HG03139 (cell line): ENCODE results near the gene GAB3.
"Not testable (repeated sequence)": the region's sequence is repeated elsewhere in the genome, so short reads cannot be mapped to it uniquely, and the experiment has no call there.

Experiments
- ATAC-seq: cut with Tn5 transposase; IDR thresholded peaks from one replicate; pipeline ENCODE4 v1.9.1; 2021; ENCODE audit not compliant: unreplicated experiment

GAB3 gene

GRCh38 chrX:154721155-154721554 is 29.7 kb downstream of the GAB3 start:
- no peak for ATAC-seq

DNA sequence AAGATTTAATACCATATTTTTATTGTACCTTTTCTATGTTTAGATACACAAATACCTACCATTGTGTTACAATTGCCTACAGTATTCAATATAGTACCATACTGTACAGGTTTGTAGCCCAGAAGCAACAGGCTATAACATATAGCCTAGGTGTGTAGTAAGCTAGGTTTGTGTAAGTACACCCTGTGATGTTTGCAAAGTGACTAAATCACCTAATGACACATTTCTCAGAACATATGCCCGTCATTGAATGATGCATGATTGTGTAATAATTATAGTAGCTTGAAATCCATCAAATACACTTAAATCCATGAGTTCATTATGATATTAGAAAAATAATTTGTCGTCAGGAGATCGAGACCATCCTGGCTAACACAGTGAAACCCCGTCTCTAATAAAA is 30.8 kb downstream of the GAB3 start:
- no peak for ATAC-seq

DNA sequence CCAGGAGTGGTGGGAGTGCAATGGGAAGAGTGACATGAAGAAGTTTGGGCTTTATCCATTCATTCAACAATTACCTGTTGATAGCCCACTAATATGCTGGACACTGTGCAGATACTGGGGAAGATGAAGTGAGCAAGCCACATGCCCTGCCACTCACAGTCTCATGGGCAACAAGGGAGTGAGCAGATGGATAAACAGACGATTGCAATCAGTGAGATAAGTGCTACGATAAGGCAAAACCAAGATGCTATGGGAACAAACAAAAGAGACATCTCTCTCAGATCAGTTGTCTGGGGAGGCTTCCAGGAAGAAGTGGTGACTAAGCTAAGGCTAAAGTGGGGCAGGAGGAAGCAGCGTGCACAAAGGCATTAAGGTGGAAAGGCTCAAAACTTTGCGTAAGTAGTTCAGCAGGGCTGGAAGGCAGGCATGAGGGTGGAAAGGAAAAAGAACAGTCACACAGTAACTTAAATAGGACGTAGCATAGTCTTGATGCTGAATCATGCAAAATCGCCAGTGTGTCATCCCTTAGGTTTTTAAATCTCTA is 31.7 kb downstream of the GAB3 start:
- no peak for ATAC-seq

DNA sequence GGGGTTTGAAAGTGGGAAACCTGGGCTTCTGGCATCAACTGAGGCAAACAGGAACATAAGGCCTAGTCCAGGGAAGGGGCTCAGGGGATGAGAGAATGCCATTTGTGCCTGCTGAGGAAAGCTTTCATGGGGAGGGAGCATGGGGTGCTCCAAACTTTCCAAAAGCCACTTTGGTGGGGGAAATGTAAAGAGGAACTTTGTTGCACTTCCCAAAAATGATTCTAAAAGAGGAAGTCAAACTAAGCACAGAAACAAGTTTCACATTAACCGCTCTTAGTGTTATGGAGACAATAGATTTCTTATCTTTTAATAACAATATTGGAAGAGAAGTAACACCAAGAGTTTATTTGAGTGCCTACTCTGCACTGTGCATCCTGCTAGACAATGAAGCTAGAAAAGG is 32.3 kb downstream of the GAB3 start:
- ATAC-seq: no peak

- no peak for ATAC-seq
Measured at GRCh38 chrX:154717824-154718223, 33.1 kb downstream of the GAB3 start.

- ATAC-seq: no peak
Measured at GRCh38 chrX:154715825-154716224, 35.1 kb downstream of the GAB3 start.

DNA sequence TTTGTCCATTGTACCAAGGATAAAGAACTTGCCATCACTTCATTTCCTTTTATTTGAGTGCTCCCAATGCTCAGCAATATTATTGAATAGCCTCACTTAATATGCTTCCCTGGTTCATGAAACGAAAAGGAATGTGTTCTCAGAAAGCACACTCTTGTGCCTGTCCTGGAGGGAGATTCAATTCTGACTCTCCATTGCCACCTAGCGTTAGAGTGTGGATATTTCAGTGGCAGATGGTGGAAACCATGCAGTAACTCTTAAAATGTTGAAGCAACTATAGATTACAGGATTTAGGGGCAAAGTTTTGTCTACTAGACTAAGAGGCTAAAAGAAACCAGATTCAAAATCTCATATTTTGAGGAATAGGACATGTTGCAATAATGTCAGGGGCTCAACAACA is 36.0 kb downstream of the GAB3 start:
- no peak for ATAC-seq

- peak; percentile 79 for ATAC-seq
Measured at GRCh38 chrX:154712781-154713740, 37.8 kb downstream of the GAB3 start.

DNA sequence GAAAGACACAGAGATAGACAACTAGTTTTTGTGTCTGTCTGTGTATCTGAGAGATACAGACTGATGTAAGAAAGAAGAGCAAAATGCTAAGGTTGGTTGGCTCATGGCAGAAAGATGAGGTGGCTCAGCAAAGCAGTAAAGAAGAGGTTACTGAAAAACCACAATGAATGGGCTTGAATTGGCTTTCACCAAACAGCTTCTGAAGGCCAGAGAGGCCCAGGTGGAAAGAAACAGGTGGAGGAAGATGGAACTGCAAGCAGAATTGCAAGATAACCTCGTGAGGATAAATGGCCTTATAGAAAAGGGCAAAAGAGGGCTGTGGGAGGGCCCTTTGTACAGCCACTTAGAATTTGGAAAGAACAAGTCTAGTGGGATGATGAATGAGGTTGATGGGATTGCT is 39.6 kb downstream of the GAB3 start:
- no peak for ATAC-seq

DNA sequence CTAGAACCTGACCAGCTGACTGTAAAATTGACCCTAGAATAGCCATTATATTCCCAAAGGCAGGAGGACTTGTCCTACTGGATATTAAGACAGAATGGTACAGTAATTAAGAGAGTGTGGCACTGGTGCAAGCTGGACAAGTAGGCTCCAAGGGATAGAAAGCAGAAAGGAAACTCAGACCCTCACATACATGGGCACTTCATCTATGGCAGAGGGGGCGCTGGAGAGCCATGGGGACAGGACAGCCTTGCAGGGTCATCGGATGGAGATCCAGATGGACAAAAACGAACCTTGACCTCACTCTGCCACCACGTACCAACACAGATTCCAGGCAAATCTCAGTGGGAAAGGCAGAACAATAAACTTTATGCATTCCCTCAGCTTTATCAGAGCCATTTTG is 40.6 kb downstream of the GAB3 start:
- no peak for ATAC-seq

- ATAC-seq: no peak
Measured at GRCh38 chrX:154698630-154699248, 52.1 kb downstream of the GAB3 start.

- ATAC-seq: no peak
Measured at GRCh38 chrX:154696676-154697045, 54.2 kb downstream of the GAB3 start.

GRCh38 chrX:154695911-154696675 is 54.8 kb downstream of the GAB3 start:
- ATAC-seq: no peak

DNA sequence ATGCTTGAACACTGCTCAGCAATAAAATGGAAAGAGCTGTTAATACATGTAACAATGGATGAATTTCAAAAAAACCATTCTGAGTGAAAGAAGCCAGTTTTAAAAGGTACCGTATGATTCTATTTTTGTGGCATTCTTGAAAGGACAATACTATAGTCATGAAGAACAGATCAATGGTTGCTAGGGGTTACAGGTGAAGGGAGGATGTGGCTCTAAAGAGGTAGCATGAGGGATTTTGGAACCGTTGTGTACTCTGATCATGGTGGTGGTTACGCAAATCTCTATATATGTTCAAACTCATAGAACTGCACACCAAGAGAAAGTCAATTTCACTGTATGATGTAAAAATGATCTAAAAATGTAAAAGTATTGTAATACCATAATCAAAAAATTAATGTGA is 57.5 kb downstream of the GAB3 start:
- ATAC-seq: no peak

DNA sequence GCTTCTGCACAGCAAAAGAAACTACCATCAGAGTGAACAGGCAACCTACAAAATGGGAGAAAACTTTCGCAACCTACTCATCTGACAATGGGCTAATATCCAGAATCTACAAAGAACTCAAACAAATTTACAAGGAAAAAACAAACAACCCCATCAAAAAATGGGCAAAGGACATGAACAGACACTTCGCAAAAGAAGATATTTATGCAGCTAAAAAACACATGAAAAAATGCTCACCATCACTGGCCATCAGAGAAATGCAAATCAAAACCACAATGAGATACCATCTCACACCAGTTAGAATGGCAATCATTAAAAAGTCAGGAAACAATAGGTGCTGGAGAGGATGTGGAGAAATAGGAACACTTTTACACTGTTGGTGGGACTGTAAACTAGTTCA is 60.4 kb downstream of the GAB3 start:
- ATAC-seq: not testable (repeated sequence)

- ATAC-seq: not testable (repeated sequence)
Measured at GRCh38 chrX:154672084-154672483, 78.8 kb downstream of the GAB3 start.

GRCh38 chrX:154670848-154671247 is 80.0 kb downstream of the GAB3 start:
- not testable (repeated sequence) for ATAC-seq

DNA sequence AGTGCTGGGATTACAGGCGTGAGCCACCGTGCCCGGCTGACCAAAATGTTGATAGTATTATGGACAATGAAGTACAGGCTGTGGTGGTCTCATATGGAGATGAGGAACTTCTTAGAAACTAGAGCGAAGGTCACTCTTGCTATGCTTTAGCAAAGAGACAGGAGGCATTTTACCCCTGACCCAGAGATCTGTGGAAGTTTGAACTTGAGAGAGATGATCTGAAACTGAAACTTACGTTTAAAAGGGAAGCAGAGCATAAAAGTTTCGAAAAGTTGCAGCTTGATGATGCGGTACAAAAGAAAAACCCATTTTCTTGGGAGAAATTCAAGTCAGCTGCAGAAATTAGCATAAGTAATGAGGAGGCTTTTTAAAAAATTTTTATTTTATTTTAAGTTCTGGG is 89.0 kb downstream of the GAB3 start:
- ATAC-seq: no peak

DNA sequence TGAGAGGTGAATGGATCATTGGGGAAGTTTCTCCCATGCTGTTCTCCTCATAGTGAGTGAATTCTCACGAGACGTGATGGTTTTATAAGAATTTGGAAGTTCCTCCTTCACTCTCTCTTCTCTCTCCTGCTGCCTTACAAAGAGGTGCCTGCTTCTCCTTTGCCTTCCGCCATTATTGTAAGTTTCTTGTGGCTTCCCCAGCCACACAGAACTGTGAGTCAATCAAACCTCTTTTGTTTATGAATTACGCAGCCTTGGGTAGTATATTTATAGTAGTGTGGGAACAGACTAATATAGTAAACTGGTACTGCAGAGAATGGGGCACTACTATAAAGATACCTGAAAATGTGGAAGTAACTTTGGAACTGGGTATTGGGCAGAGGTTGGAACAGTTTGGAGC is 89.7 kb downstream of the GAB3 start:
- ATAC-seq: no peak

GRCh38 chrX:154660541-154660940 is 90.3 kb downstream of the GAB3 start:
- ATAC-seq: no peak

DNA sequence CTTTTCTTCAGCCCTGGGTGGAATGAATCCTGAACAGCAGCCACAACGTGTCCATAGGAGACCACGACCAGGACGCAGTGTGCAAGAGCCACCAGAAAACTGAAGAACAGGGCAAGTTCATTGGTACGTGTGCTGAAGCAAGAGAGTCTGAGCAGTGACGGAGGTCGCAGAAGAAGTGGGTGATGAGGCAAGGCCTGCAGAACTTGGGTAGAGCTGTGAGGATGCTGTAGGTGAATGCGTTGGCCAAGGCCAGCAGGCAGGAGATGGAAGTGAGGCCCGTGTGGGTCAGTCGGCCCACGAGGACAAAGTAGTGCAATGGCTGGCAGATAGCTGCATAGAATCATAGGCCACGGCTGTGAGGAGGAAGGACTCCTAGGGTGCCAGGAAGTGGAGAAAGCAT is 91.9 kb downstream of the GAB3 start:
- no peak for ATAC-seq
